HepG2 (cell line): ENCODE measurements around the gene TOP2A. TPM values are rescaled to one million over a fixed set of nuclear protein-coding genes. Genes with fewer than 3 reads are reported as not detected.

Experiments used
- KDM5A ChIP-seq: fragments of 200-600 bp; sonication (generic); IDR thresholded peaks from 2 replicates; pipeline ENCODE4 v1.7.0; 2018; ENCODE audit warnings: antibody characterized with exemption, mild to moderate bottlenecking, low read length, borderline replicate concordance
- MYC ChIP-seq: sonication (generic); formaldehyde crosslinking; IDR thresholded peaks from 2 replicates; pipeline ENCODE4 v1.9.0; 2021; ENCODE audit warnings: missing genetic modification reagents, borderline replicate concordance
- MYNN ChIP-seq: sonication (generic); formaldehyde crosslinking; IDR thresholded peaks from 2 replicates; pipeline ENCODE4 v1.4.0; 2020; ENCODE audit warnings: mild to moderate bottlenecking, low read depth, missing genetic modification reagents
- SAP130 ChIP-seq: IDR thresholded peaks from 2 replicates; pipeline ENCODE4 v1.6.1; 2016; ENCODE audit warnings: low read depth
- SSRP1 ChIP-seq: IDR thresholded peaks from 2 replicates; pipeline ENCODE4 v1.6.1; 2016; ENCODE audit warnings: control low read depth
- STAG1 ChIP-seq: sonication (generic); formaldehyde crosslinking; IDR thresholded peaks from 2 replicates; pipeline ENCODE4 v1.4.0; 2020; ENCODE audit warnings: missing genetic modification reagents
- XBP1 ChIP-seq: sonication (generic); formaldehyde crosslinking; IDR thresholded peaks from 2 replicates; pipeline ENCODE4 v1.5.0; 2020; ENCODE audit warnings: missing genetic modification reagents
- ZNF10 ChIP-seq: sonication (generic); formaldehyde crosslinking; IDR thresholded peaks from 2 replicates; pipeline ENCODE4 v1.4.0; 2020; ENCODE audit warnings: mild to moderate bottlenecking, low read depth, missing genetic modification reagents, borderline replicate concordance
- ZNF333 ChIP-seq: sonication (generic); formaldehyde crosslinking; IDR thresholded peaks from 2 replicates; pipeline ENCODE4 v1.4.0; 2020; ENCODE audit warnings: mild to moderate bottlenecking, missing genetic modification reagents, borderline replicate concordance
- ZNF354B ChIP-seq: sonication (generic); formaldehyde crosslinking; IDR thresholded peaks from 2 replicates; pipeline ENCODE4 v1.8.0; 2022; ENCODE audit warnings: mild to moderate bottlenecking, missing genetic modification reagents
- ZNF557 ChIP-seq: sonication (generic); formaldehyde crosslinking; IDR thresholded peaks from 2 replicates; pipeline ENCODE4 v1.4.0; 2020; ENCODE audit warnings: missing genetic modification reagents
- ZNF768 ChIP-seq: sonication (generic); formaldehyde crosslinking; IDR thresholded peaks from 2 replicates; pipeline ENCODE4 v1.4.0; 2020; ENCODE audit warnings: missing genetic modification reagents
- ZNF816 ChIP-seq: sonication (generic); formaldehyde crosslinking; IDR thresholded peaks from 2 replicates; pipeline ENCODE4 v1.8.0; 2022; ENCODE audit warnings: missing genetic modification reagents, mild to moderate bottlenecking, borderline replicate concordance
- polyA plus RNA-seq, 8 experiments: library from polyadenylated mRNA; depleted of rRNA in 3 of 8; stranded (reverse) in 7 of 8; unstranded in 1 of 8; fragments of >200 nt; fragmentation: Illumina TruSeq in 4 of 8; extraction: Trizol in 4 of 8; gene quantifications; 2 replicates each; pipeline versions ENCODE4 v1.2.1 to v1.2.3, GENCODE V29; 2011 to 2016; ENCODE audit warnings: low read depth in 4 of 8, missing spikeins in 1 of 8, mixed read lengths in 1 of 8; ENCODE audit not compliant: insufficient read depth in 1 of 8
- total RNA-seq, 5 experiments: library from RNA; depleted of rRNA; stranded (reverse); fragments of >200 nt; fragmentation: Illumina TruSeq; extraction: Trizol; gene quantifications; 2 replicates each; pipeline ENCODE4 v1.2.3, GENCODE V29; 2016; ENCODE audit warnings: low read depth in 1 of 5
- TF ChIP-seq, protein P1 (sequence below): sonication (generic); formaldehyde crosslinking; IDR thresholded peaks from 2 replicates; pipeline ENCODE4 v1.4.0; 2020; ENCODE audit warnings: mild to moderate bottlenecking, missing genetic modification reagents
- TF ChIP-seq, protein P2 (sequence below), 2 experiments: sonication (generic) in 1 of 2; formaldehyde crosslinking in 1 of 2; IDR thresholded peaks; 2 replicates each; pipeline versions ENCODE4 v1.4.0 to v1.6.1; 2018 to 2020; ENCODE audit warnings: missing genetic modification reagents in 2 of 2, borderline replicate concordance in 1 of 2, low read depth in 1 of 2, mild to moderate bottlenecking in 1 of 2, missing biosample characterization in 1 of 2
- TF ChIP-seq, protein P3 (sequence below): IDR thresholded peaks from 2 replicates; pipeline ENCODE4 v1.6.1; 2016; ENCODE audit warnings: missing compliant biosample characterization, missing genetic modification reagents, borderline replicate concordance
- TF ChIP-seq, protein P4 (sequence below): sonication (generic); formaldehyde crosslinking; IDR thresholded peaks from 2 replicates; pipeline ENCODE4 v1.5.1; 2020; ENCODE audit warnings: missing genetic modification reagents, mild to moderate bottlenecking, borderline replicate concordance
- TF ChIP-seq, protein P5 (sequence below): sonication (generic); formaldehyde crosslinking; IDR thresholded peaks from 2 replicates; pipeline ENCODE4 v1.8.0; 2022; ENCODE audit warnings: missing genetic modification reagents, mild to moderate bottlenecking, moderate library complexity, borderline replicate concordance

TOP2A gene
- total and polyA plus RNA-seq, 2 of the 13 experiments (the other 11 are each of a cell fraction or from before 2014, with no cell fraction given), result 108 to 327 TPM

DNA sequence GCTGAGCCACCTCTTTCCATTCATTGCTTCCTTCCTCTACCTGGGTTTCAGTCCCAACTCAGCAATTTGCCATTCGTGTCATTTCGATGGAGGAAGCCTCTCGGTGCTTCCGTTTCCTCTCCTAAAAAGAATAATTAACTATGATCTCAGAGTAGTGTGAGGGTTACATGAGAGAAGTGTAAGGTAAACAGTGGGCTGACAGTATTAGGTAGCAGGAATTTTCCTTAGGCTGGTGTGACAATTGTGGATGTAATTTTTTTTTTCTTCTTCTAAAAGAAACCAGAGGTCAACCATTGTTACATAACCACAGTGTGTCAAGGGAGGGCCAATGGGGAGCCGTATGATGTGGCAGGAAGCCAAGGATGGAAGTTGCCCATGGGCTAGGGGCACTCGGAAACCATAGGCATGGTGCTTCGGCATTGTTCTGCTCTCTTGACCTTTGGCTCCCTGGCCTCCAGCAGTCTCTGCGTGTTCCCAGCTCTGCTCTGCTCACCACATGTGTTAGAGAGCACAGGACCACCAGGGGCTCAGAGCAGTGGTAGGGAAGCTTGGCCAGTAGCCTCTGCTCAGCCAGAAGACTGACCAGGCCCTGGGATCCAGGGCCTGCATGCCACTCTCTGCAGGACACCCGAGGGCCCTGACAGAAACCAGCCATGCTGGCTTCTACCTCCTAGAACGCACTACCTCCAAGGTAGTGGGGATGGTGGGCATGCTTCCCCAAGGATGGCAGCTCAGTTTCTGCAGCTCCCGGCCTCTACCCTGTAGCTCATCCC, 2.0 kb upstream of the TOP2A start (continued):
- TF ChIP-seq, protein P1, sequence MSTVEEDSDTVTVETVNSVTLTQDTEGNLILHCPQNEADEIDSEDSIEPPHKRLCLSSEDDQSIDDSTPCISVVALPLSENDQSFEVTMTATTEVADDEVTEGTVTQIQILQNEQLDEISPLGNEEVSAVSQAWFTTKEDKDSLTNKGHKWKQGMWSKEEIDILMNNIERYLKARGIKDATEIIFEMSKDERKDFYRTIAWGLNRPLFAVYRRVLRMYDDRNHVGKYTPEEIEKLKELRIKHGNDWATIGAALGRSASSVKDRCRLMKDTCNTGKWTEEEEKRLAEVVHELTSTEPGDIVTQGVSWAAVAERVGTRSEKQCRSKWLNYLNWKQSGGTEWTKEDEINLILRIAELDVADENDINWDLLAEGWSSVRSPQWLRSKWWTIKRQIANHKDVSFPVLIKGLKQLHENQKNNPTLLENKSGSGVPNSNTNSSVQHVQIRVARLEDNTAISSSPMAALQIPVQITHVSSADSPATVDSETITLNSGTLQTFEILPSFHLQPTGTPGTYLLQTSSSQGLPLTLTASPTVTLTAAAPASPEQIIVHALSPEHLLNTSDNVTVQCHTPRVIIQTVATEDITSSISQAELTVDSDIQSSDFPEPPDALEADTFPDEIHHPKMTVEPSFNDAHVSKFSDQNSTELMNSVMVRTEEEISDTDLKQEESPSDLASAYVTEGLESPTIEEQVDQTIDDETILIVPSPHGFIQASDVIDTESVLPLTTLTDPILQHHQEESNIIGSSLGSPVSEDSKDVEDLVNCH, result 0 out of 2 replicates have a peak, but pooled peaks have one; percentile 45
- TF ChIP-seq ZNF10 (CRISPR knock-in tag), result no peak
- TF ChIP-seq, protein P2, sequence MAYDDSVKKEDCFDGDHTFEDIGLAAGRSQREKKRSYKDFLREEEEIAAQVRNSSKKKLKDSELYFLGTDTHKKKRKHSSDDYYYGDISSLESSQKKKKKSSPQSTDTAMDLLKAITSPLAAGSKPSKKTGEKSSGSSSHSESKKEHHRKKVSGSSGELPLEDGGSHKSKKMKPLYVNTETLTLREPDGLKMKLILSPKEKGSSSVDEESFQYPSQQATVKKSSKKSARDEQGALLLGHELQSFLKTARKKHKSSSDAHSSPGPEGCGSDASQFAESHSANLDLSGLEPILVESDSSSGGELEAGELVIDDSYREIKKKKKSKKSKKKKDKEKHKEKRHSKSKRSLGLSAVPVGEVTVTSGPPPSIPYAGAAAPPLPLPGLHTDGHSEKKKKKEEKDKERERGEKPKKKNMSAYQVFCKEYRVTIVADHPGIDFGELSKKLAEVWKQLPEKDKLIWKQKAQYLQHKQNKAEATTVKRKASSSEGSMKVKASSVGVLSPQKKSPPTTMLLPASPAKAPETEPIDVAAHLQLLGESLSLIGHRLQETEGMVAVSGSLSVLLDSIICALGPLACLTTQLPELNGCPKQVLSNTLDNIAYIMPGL (CRISPR knock-in tag; IDR thresholded peaks at IDR 0.05; ENCODE audit: borderline replicate concordance in 1 of 2, low read depth in 1 of 2), result peak; percentile 31 to 61; a peak in 1 of 4 replicates
- no peak for TF ChIP-seq MYNN (CRISPR knock-in tag)
- TF ChIP-seq, protein P3, sequence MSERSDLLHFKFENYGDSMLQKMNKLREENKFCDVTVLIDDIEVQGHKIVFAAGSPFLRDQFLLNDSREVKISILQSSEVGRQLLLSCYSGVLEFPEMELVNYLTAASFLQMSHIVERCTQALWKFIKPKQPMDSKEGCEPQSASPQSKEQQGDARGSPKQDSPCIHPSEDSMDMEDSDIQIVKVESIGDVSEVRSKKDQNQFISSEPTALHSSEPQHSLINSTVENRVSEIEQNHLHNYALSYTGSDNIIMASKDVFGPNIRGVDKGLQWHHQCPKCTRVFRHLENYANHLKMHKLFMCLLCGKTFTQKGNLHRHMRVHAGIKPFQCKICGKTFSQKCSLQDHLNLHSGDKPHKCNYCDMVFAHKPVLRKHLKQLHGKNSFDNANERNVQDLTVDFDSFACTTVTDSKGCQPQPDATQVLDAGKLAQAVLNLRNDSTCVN (CRISPR knock-in tag), result no peak
- TF ChIP-seq XBP1 (CRISPR knock-in tag), result no peak
- peak; percentile 96 for TF ChIP-seq MYC (CRISPR knock-in tag)
- TF ChIP-seq ZNF768 (CRISPR knock-in tag), result peak; percentile 46; the same call in 1 of the 2 replicates
- peak; percentile 92 for TF ChIP-seq SAP130 (CRISPR knock-in tag)
- TF ChIP-seq ZNF333 (CRISPR knock-in tag), result no peak
- no peak for TF ChIP-seq SSRP1
- no peak for TF ChIP-seq ZNF557 (CRISPR knock-in tag)
- TF ChIP-seq, protein P4, sequence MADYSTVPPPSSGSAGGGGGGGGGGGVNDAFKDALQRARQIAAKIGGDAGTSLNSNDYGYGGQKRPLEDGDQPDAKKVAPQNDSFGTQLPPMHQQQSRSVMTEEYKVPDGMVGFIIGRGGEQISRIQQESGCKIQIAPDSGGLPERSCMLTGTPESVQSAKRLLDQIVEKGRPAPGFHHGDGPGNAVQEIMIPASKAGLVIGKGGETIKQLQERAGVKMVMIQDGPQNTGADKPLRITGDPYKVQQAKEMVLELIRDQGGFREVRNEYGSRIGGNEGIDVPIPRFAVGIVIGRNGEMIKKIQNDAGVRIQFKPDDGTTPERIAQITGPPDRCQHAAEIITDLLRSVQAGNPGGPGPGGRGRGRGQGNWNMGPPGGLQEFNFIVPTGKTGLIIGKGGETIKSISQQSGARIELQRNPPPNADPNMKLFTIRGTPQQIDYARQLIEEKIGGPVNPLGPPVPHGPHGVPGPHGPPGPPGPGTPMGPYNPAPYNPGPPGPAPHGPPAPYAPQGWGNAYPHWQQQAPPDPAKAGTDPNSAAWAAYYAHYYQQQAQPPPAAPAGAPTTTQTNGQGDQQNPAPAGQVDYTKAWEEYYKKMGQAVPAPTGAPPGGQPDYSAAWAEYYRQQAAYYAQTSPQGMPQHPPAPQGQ (CRISPR knock-in tag), result no peak
- no peak; the same call in 1 of the 2 replicates for TF ChIP-seq KDM5A
- TF ChIP-seq STAG1, result no peak
- TF ChIP-seq, protein P5, sequence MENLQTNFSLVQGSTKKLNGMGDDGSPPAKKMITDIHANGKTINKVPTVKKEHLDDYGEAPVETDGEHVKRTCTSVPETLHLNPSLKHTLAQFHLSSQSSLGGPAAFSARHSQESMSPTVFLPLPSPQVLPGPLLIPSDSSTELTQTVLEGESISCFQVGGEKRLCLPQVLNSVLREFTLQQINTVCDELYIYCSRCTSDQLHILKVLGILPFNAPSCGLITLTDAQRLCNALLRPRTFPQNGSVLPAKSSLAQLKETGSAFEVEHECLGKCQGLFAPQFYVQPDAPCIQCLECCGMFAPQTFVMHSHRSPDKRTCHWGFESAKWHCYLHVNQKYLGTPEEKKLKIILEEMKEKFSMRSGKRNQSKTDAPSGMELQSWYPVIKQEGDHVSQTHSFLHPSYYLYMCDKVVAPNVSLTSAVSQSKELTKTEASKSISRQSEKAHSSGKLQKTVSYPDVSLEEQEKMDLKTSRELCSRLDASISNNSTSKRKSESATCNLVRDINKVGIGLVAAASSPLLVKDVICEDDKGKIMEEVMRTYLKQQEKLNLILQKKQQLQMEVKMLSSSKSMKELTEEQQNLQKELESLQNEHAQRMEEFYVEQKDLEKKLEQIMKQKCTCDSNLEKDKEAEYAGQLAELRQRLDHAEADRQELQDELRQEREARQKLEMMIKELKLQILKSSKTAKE (CRISPR knock-in tag), result peak; percentile 54; the same call in 1 of the 2 replicates
- TF ChIP-seq ZNF816 (CRISPR knock-in tag), result no peak
- TF ChIP-seq ZNF354B, result peak; percentile 70; the same call in 1 of the 2 replicates
